Prostate gland (tissue), 2 donors: ENCODE measurements around the gene KCNMB3. TPM values are rescaled to one million over a fixed set of nuclear protein-coding genes. Genes with fewer than 3 reads are reported as not detected.

ENCODE experiments used
- DNase-seq: peaks from one replicate; pipeline ENCODE4 v3.0.0-alpha.2; 2019; ENCODE audit warnings: low spot score
- H3K27ac ChIP-seq, 2 donors: fragments of 200-600 bp; sonication (generic); 2 replicates each; pipeline ENCODE4 v1.5.1; 2017 to 2019
- H3K27me3 ChIP-seq: fragments of 200-600 bp; sonication (generic); replicated peaks from 2 replicates; pipeline ENCODE4 v1.5.1; 2019; ENCODE audit not compliant: insufficient read depth
- H3K36me3 ChIP-seq, 2 donors: fragments of 200-600 bp; sonication (generic); 1 replicate in 1 of 2; 2 replicates in 1 of 2; pipeline versions ENCODE4 v1.5.1 to v1.8.1; 2017 to 2019
- H3K4me1 ChIP-seq: fragments of 200-600 bp; sonication (generic); replicated peaks from 2 replicates; pipeline ENCODE4 v1.5.1; 2019
- H3K4me3 ChIP-seq, 2 donors: fragments of 200-600 bp; sonication (generic); 2 replicates each; pipeline ENCODE4 v1.5.1; 2017 to 2019
- H3K9me3 ChIP-seq: fragments of 200-600 bp; sonication (generic); 2 replicates; pipeline ENCODE4 v1.5.1; 2017
- CTCF ChIP-seq, 4 experiments: fragments of 200-600 bp in 2 of 4; fragments of 450-650 bp in 2 of 4; sonication (generic) in 2 of 4; IDR thresholded peaks; 1 replicate in 3 of 4; 2 replicates in 1 of 4; pipeline ENCODE4 v1.5.1; 2016 to 2019; ENCODE audit warnings: antibody characterized with exemption in 4 of 4, mild to moderate bottlenecking in 2 of 4, moderate library complexity in 2 of 4
- POLR2A ChIP-seq: fragments of 450-650 bp; IDR thresholded peaks from one replicate; pipeline ENCODE4 v1.6.1; 2016; ENCODE audit warnings: antibody characterized with exemption, mild to moderate bottlenecking
- POLR2AphosphoS5 ChIP-seq: sonication (generic); formaldehyde crosslinking; IDR thresholded peaks from one replicate; pipeline ENCODE4 v1.6.1; 2017; ENCODE audit warnings: antibody characterized with exemption
- WGBS: methylation state at CpG from one replicate; pipeline ENCODE4 v1.1.5; 2018; 5-methylcytosine and 5-hydroxymethylcytosine counted together
- intact Hi-C: fragments of 100-400 bp; cut with DNase I; formaldehyde crosslinking; loops from one replicate; pipeline ENCODE4 v1.14.2; 2022
- total RNA-seq, 2 donors: library from RNA; depleted of rRNA; stranded (reverse); fragments of >200 nt; gene quantifications; one replicate each; pipeline ENCODE4 v1.1.0, GENCODE V29; 2016

Gene KCNMB3
- total RNA-seq, 2 donors from 2014 or later: 2.0 to 4.7 TPM

GRCh38 chr3:179272385-179272784 is 21.5 kb upstream of the KCNMB3 start:
- intact Hi-C loops: no loop called here
- Histone ChIP-seq H3K27ac (no peak overlapping the region), H3K9me3 (no peaks in the 10 kb centered on the region), H3K4me3 (no peak overlapping the region), H3K4me1 (no peaks in the 10 kb centered on the region), H3K36me3 (no peaks in the 10 kb centered on the region), H3K27me3 (no peaks in the 10 kb centered on the region)
- TF ChIP-seq CTCF (IDR thresholded peaks at IDR 0.05) (peak in 1 of 4 experiments; percentile 11), POLR2AphosphoS5 (no peak)
- WGBS: 89% methylated on average over 3 of the region's 3 CpGs
- DNase-seq: no peak

GRCh38 chr3:179269152-179269707 is 18.3 kb upstream of the KCNMB3 start:
- no peak for DNase-seq
- H3K27me3 ChIP-seq: no peaks in the 10 kb centered on the region
- intact Hi-C loops: no loop called here
- no peak overlapping the region for H3K4me3 ChIP-seq
- H3K9me3 ChIP-seq: no peaks in the 10 kb centered on the region
- no peaks in the 10 kb centered on the region for H3K36me3 ChIP-seq
- 59% methylated on average over 4 of the region's 4 CpGs for WGBS
- H3K27ac ChIP-seq: no peak overlapping the region
- no peak for TF ChIP-seq POLR2A
- H3K4me1 ChIP-seq: no peaks in the 10 kb centered on the region

DNA sequence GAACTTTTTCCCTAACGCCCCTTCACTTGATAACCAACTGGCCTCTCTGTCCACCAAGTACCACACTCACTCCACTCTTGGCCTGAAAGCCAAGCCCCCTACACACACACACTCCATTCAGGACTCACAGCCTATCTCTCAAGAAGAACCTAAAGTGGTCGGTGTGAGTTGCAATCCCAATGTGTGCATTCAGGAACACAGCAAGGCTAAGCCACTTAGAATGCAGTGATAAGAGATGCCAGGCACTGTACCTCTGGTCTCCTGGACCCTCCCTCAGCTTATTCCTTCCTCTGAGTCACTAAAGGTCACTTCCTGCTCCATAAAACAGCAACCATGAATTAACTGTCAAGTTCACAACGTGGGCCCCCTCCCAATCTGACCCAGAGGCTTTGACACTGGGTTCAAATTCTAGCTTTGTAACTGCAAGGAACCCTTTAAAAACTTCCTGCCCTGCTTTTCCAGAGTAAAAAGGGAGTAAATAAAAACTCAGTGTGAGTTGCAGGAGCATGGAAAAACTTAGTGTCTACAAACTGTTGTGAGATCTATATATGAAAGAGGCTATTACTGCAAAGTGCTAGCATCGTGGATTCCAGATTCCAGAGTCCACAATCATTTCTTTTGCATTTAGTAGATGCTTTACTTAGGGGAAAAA is 17.6 kb upstream of the KCNMB3 start:
- Histone ChIP-seq H3K4me3 (no peak overlapping the region), H3K9me3 (no peaks in the 10 kb centered on the region), H3K4me1 (no peaks in the 10 kb centered on the region), H3K27ac (no peak overlapping the region), H3K27me3 (no peaks in the 10 kb centered on the region), H3K36me3 (no peaks in the 10 kb centered on the region)
- TF ChIP-seq POLR2A: no peak
- TF ChIP-seq POLR2AphosphoS5: no peak
- TF ChIP-seq CTCF (IDR thresholded peaks at IDR 0.05): no peak
- intact Hi-C loops: no loop called here
- no peak for DNase-seq
- WGBS: 35% methylated on average over 4 of the region's 4 CpGs

- no peaks in the 10 kb centered on the region for H3K9me3 ChIP-seq
- WGBS: 70% methylated on average over 21 of the region's 21 CpGs
Measured at GRCh38 chr3:179266701-179267211, 15.8 kb upstream of the KCNMB3 start.

GRCh38 chr3:179265875-179266274 is 15.0 kb upstream of the KCNMB3 start:
- Histone ChIP-seq H3K9me3 (no peaks in the 10 kb centered on the region), H3K27me3 (no peaks in the 10 kb centered on the region), H3K4me1 (no peaks in the 10 kb centered on the region), H3K27ac (no peak overlapping the region), H3K36me3 (no peaks in the 10 kb centered on the region), H3K4me3 (no peak overlapping the region)
- no peak for TF ChIP-seq POLR2AphosphoS5
- no peak for TF ChIP-seq CTCF (IDR thresholded peaks at IDR 0.05)
- no peak for TF ChIP-seq POLR2A
- WGBS: 87% methylated on average over 4 of the region's 4 CpGs
- DNase-seq: no peak
- intact Hi-C loops: no loop called here

More at GRCh38 chr3:179266701-179267211, 15.8 kb upstream of the KCNMB3 start:
- no peaks in the 10 kb centered on the region for H3K36me3 ChIP-seq
- H3K4me1 ChIP-seq: no peaks in the 10 kb centered on the region
- intact Hi-C loops: no loop called here
- H3K27me3 ChIP-seq: no peaks in the 10 kb centered on the region
- no peak overlapping the region for H3K4me3 ChIP-seq
- no peak for TF ChIP-seq CTCF (IDR thresholded peaks at IDR 0.05)
- TF ChIP-seq POLR2A: no peak
- no peak for TF ChIP-seq POLR2AphosphoS5
- no peak overlapping the region for H3K27ac ChIP-seq
- DNase-seq: no peak
